Keratinocyte (primary cell): ENCODE results near the gene RFPL2. TPM values are rescaled to one million over a fixed set of nuclear protein-coding genes. Genes with fewer than 3 reads are reported as not detected.

Experiments
- DNase-seq: peaks from one replicate; pipeline ENCODE4 v3.0.0-alpha.2; 2011; ENCODE audit warnings: low read depth, missing footprints, low spot score
- FAIRE-seq: peaks from 2 replicates; lab custom pipeline; 2011; peaks lifted over from hg19 to GRCh38; lab: Jason Lieb, UNC
- H2AFZ ChIP-seq: 2 replicates; pipeline ENCODE4 v1.6.0; 2012; ENCODE audit warnings: low read length, control low read depth, inconsistent platforms; ENCODE audit not compliant: control insufficient read depth
- H3K27ac ChIP-seq: 2 replicates; pipeline ENCODE4 v1.5.1; 2011; ENCODE audit warnings: low read length; ENCODE audit not compliant: control insufficient read depth, insufficient read depth
- H3K27me3 ChIP-seq: 3 replicates; pipeline ENCODE4 v1.6.0; 2011; ENCODE audit warnings: low read length; ENCODE audit not compliant: control insufficient read depth, insufficient read depth; ENCODE audit errors: extremely low read depth
- H3K36me3 ChIP-seq, 2 experiments: 2 replicates in 1 of 2; 3 replicates in 1 of 2; pipeline ENCODE4 v1.5.1; 2011; ENCODE audit warnings: low read length in 2 of 2, mild to moderate bottlenecking in 1 of 2; ENCODE audit not compliant: control insufficient read depth in 2 of 2, insufficient read depth in 2 of 2; ENCODE audit errors: extremely low read depth in 1 of 2
- H3K4me1 ChIP-seq: 3 replicates; pipeline ENCODE4 v1.5.1; 2011; ENCODE audit warnings: low read length; ENCODE audit not compliant: control insufficient read depth, insufficient read depth; ENCODE audit errors: extremely low read depth
- H3K4me2 ChIP-seq: 3 replicates; pipeline ENCODE4 v1.6.0; 2011; ENCODE audit warnings: low read depth, low read length; ENCODE audit not compliant: control insufficient read depth, insufficient read depth; ENCODE audit errors: extremely low read depth
- H3K4me3 ChIP-seq, 3 experiments: fragments of 200-600 bp in 1 of 3; sonication (generic) in 1 of 3; 2 replicates in 2 of 3; 3 replicates in 1 of 3; pipeline ENCODE4 v1.5.1; 2011 to 2016; ENCODE audit warnings: low read length in 3 of 3, mild to moderate bottlenecking in 3 of 3, control low read depth in 2 of 3, inconsistent platforms in 1 of 3, low read depth in 1 of 3, mixed read lengths in 1 of 3, mixed run types in 1 of 3, moderate library complexity in 1 of 3; ENCODE audit not compliant: control insufficient read depth in 2 of 3, insufficient read depth in 2 of 3; ENCODE audit errors: extremely low read depth in 1 of 3
- H3K79me2 ChIP-seq: 2 replicates; pipeline ENCODE4 v1.6.0; 2012; ENCODE audit warnings: low read length; ENCODE audit not compliant: control insufficient read depth, insufficient read depth
- H3K9ac ChIP-seq: 3 replicates; pipeline ENCODE4 v1.6.0; 2011; ENCODE audit warnings: low read length; ENCODE audit not compliant: control insufficient read depth, insufficient read depth; ENCODE audit errors: extremely low read depth
- H3K9me1 ChIP-seq: 3 replicates; pipeline ENCODE4 v1.6.0; 2011; ENCODE audit warnings: low read length; ENCODE audit not compliant: control insufficient read depth, insufficient read depth; ENCODE audit errors: extremely low read depth
- H3K9me3 ChIP-seq: 2 replicates; pipeline ENCODE4 v1.5.1; 2012; ENCODE audit warnings: low read depth, low read length; ENCODE audit not compliant: control insufficient read depth
- H4K20me1 ChIP-seq: 3 replicates; pipeline ENCODE4 v1.6.0; 2011; ENCODE audit warnings: low read length; ENCODE audit not compliant: control insufficient read depth, insufficient read depth; ENCODE audit errors: extremely low read depth
- EZH2 ChIP-seq: IDR thresholded peaks from one replicate; pipeline ENCODE4 v1.6.1; 2012; ENCODE audit warnings: inconsistent platforms, mild to moderate bottlenecking, low read length, moderate library complexity
- dilution Hi-C: fragments of 300-500 bp; cut with MboI; formaldehyde crosslinking; loops from one replicate; pipeline ENCODE4 v1.7.0; 2020; ENCODE audit warnings: low sequenced_read_pairs; ENCODE audit not compliant: extremely low pct_ligation_motif_present
- polyA plus RNA-seq, 5 experiments: library from polyadenylated mRNA; depleted of rRNA in 3 of 5; stranded (reverse) in 3 of 5; stranded (forward) in 1 of 5; unstranded in 1 of 5; fragments of >200 nt; gene quantifications; 1 replicate in 1 of 5; 2 replicates in 3 of 5; 3 replicates in 1 of 5; pipeline versions ENCODE4 v1.2.1 to v1.2.3, GENCODE V29; 2011 to 2012; ENCODE audit warnings: missing spikeins in 2 of 5, low read depth in 1 of 5, low replicate concordance in 1 of 5
- TF ChIP-seq, protein P1 (sequence below), 3 experiments: IDR thresholded peaks in 1 of 3; conservative IDR thresholded peaks in 1 of 3; optimal IDR thresholded peaks in 1 of 3; 2 replicates in 2 of 3; 3 replicates in 1 of 3; pipeline versions ENCODE3 to v1.5.1; 2011; ENCODE audit warnings: low read length in 3 of 3, mild to moderate bottlenecking in 3 of 3, moderate library complexity in 2 of 3, control low read depth in 1 of 3, inconsistent platforms in 1 of 3; ENCODE audit not compliant: insufficient read depth in 2 of 3; ENCODE audit errors: extremely low read depth in 1 of 3

RFPL2 gene
- polyA plus RNA-seq, 1 donor (not counting 4 experiments of a cell fraction or from before 2014, with no cell fraction given), result not detected

GRCh38 chr22:32175683-32176644 is 28.9 kb downstream of the RFPL2 start:
- Histone ChIP-seq H3K4me3 (no peak overlapping the region), H2AFZ (no peak overlapping the region), H3K9me1 (no peaks in the 10 kb centered on the region), H3K4me1 (no peaks in the 10 kb centered on the region), H3K9me3 (no peaks in the 10 kb centered on the region), H3K36me3 (no peaks in the 10 kb centered on the region), H4K20me1 (no peaks in the 10 kb centered on the region), H3K79me2 (no peaks in the 10 kb centered on the region), H3K9ac (no peak overlapping the region), H3K4me2 (no peak overlapping the region), H3K27me3 (peaks cover 26% of the 10 kb centered on the region), H3K27ac (no peak overlapping the region)
- dilution Hi-C loops, result no loop called here
- TF ChIP-seq, protein P1, sequence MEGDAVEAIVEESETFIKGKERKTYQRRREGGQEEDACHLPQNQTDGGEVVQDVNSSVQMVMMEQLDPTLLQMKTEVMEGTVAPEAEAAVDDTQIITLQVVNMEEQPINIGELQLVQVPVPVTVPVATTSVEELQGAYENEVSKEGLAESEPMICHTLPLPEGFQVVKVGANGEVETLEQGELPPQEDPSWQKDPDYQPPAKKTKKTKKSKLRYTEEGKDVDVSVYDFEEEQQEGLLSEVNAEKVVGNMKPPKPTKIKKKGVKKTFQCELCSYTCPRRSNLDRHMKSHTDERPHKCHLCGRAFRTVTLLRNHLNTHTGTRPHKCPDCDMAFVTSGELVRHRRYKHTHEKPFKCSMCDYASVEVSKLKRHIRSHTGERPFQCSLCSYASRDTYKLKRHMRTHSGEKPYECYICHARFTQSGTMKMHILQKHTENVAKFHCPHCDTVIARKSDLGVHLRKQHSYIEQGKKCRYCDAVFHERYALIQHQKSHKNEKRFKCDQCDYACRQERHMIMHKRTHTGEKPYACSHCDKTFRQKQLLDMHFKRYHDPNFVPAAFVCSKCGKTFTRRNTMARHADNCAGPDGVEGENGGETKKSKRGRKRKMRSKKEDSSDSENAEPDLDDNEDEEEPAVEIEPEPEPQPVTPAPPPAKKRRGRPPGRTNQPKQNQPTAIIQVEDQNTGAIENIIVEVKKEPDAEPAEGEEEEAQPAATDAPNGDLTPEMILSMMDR (optimal IDR thresholded peaks at IDR 0.05 in 1 of 3, IDR thresholded peaks at IDR 0.05 in 1 of 3, conservative IDR thresholded peaks at IDR 0.05 in 1 of 3; ENCODE audit: extremely low read depth in 1 of 3, insufficient read depth in 2 of 3, low read length in 3 of 3), result no peak
- peak; percentile 47 for TF ChIP-seq EZH2
- DNase-seq (no peak), FAIRE-seq (no peak)

- Histone ChIP-seq H3K4me2 (no peak overlapping the region), H4K20me1 (no peaks in the 10 kb centered on the region), H3K79me2 (no peaks in the 10 kb centered on the region), H3K9me1 (no peaks in the 10 kb centered on the region), H3K27ac (no peak overlapping the region), H2AFZ (no peak overlapping the region), H3K27me3 (peaks cover 19% of the 10 kb centered on the region), H3K9me3 (no peaks in the 10 kb centered on the region), H3K9ac (no peak overlapping the region), H3K4me1 (no peaks in the 10 kb centered on the region), H3K4me3 (no peak overlapping the region), H3K36me3 (no peaks in the 10 kb centered on the region)
- no peak for FAIRE-seq
- TF ChIP-seq EZH2, result no peak
- TF ChIP-seq, protein P1 (optimal IDR thresholded peaks at IDR 0.05 in 1 of 3, IDR thresholded peaks at IDR 0.05 in 1 of 3, conservative IDR thresholded peaks at IDR 0.05 in 1 of 3; ENCODE audit: extremely low read depth in 1 of 3, insufficient read depth in 2 of 3, low read length in 3 of 3), result no peak
- dilution Hi-C loops, result no loop called here
- no peak for DNase-seq
These were observed 29.8 kb downstream of the RFPL2 start for GRCh38 chr22:32175115-32175514.
